Chondrocyte (in vitro differentiated cells): ENCODE results near the gene COASY. TPM values are rescaled to one million over a fixed set of nuclear protein-coding genes. Genes with fewer than 3 reads are reported as not detected.

ENCODE experiments used
- DNase-seq: peaks from one replicate; pipeline ENCODE4 v3.0.0; 2021; ENCODE audit warnings: mixed read lengths, low spot score
- H3K27ac Mint-ChIP-seq: one replicate; pipeline ENCODE4 v1.8.0; 2021; ENCODE audit warnings: mild to moderate bottlenecking, moderate library complexity, mixed read lengths; ENCODE audit not compliant: unreplicated experiment
- H3K27me3 Mint-ChIP-seq: 2 replicates; pipeline ENCODE4 v1.8.0; 2021; ENCODE audit warnings: low read depth, mixed read lengths
- H3K36me3 Mint-ChIP-seq: 2 replicates; pipeline ENCODE4 v1.8.0; 2021; ENCODE audit warnings: low read depth, mixed read lengths
- H3K4me1 Mint-ChIP-seq: 2 replicates; pipeline ENCODE4 v1.8.0; 2021; ENCODE audit warnings: low read depth, mild to moderate bottlenecking, mixed read lengths
- H3K4me3 Mint-ChIP-seq: one replicate; pipeline ENCODE4 v1.8.0; 2021; ENCODE audit warnings: mild to moderate bottlenecking, moderate library complexity, mixed read lengths; ENCODE audit not compliant: unreplicated experiment
- H3K9me3 Mint-ChIP-seq: 2 replicates; pipeline ENCODE4 v1.8.0; 2021; ENCODE audit warnings: low read depth, mixed read lengths
- total RNA-seq: library from RNA; stranded (reverse); gene quantifications from 3 replicates; pipeline ENCODE4 v1.2.1, GENCODE V29; 2021
- TF ChIP-seq, protein P1 (sequence below): fragments of 200-600 bp; sonication (generic); IDR thresholded peaks from 2 replicates; pipeline ENCODE4 v1.5.0; 2021; ENCODE audit warnings: antibody characterized with exemption, mild to moderate bottlenecking, moderate library complexity

Gene COASY
- total RNA-seq, 1 donor from 2014 or later = 31.2 TPM

DNA sequence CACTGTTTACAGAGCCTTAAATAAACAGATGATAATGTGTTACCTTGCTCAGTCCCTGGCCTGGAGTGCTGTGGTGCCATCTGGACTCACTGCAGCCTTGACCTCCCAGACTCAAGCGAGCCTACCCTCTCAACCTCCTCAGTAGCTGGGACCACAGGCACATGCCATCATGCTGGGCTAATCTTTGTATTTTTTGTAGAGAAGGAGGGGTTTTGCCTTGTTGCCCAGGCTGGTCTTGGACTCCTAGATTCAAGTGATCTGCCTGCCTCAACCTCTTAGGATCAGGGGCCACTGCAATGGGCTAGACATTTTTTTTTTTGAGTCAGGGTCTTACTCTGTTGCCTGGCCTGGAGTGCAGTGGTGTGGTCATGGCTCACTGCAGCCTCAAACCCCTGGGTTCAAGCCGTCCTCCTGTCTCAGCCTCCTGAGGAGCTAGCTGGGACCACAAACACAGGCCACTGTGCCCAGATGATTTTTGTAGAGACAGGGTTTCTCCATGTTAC, 30.9 kb upstream of the COASY start:
- H3K9me3 Mint-ChIP-seq = no peaks in the 10 kb centered on the region
- H3K4me1 Mint-ChIP-seq = peaks cover 30% of the 10 kb centered on the region
- H3K4me3 Mint-ChIP-seq = no peak overlapping the region
- H3K27ac Mint-ChIP-seq = no peak overlapping the region
- H3K27me3 Mint-ChIP-seq = no peaks in the 10 kb centered on the region
- TF ChIP-seq, protein P1, sequence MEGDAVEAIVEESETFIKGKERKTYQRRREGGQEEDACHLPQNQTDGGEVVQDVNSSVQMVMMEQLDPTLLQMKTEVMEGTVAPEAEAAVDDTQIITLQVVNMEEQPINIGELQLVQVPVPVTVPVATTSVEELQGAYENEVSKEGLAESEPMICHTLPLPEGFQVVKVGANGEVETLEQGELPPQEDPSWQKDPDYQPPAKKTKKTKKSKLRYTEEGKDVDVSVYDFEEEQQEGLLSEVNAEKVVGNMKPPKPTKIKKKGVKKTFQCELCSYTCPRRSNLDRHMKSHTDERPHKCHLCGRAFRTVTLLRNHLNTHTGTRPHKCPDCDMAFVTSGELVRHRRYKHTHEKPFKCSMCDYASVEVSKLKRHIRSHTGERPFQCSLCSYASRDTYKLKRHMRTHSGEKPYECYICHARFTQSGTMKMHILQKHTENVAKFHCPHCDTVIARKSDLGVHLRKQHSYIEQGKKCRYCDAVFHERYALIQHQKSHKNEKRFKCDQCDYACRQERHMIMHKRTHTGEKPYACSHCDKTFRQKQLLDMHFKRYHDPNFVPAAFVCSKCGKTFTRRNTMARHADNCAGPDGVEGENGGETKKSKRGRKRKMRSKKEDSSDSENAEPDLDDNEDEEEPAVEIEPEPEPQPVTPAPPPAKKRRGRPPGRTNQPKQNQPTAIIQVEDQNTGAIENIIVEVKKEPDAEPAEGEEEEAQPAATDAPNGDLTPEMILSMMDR = no peak
- DNase-seq = no peak
- H3K36me3 Mint-ChIP-seq = no peaks in the 10 kb centered on the region

DNA sequence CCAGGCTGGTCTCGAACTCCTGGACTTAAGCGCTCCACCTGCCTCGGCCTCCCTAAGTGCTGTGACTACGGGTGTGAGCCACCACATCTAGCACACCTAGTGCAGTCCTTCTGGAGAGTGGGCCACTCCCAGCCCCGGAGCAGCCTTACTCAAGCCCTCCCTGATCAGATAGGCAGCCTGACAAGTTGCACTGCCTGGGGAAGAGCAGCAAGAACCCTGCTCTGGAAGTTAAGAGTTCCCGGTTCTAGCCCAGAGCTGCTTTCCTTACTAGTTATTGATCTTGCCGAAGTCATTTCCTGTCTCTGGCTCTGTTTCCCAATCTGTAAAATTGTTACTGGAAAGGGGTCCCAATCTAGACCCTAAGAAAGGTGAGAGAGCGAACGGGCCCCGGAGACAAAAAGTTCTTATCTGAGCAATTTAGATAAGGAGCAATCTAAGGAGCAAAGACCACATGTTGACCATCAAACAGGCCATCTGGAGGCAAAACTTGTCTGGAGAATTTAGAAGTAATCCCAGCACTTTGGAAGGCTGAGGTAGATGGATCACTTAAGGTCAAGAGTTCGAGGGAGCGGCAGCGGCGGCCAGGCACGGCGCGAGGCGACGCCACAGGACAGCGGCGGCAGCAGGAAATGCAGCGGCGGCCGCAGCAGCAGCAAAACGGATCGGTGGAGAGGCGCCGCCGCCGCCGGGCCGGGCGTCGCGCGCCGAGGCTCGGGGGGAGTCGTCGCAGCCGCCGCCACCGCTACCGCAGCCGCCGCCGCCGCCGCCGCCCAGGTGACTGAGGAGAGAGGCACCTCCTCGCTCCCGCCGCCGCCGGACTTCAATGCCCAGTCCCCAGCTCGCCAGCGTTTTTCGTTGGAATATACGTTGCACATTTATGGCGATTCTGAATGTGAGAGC, 30.2 kb upstream of the COASY start:
- Mint-ChIP-seq H3K4me3 (peak overlapping the region; percentile 65), H3K27me3 (no peaks in the 10 kb centered on the region), H3K36me3 (no peaks in the 10 kb centered on the region), H3K4me1 (peaks cover 28% of the 10 kb centered on the region), H3K27ac (peak overlapping the region; percentile 81), H3K9me3 (no peaks in the 10 kb centered on the region)
- no peak for DNase-seq
- TF ChIP-seq, protein P1 = peak; percentile 72

DNA sequence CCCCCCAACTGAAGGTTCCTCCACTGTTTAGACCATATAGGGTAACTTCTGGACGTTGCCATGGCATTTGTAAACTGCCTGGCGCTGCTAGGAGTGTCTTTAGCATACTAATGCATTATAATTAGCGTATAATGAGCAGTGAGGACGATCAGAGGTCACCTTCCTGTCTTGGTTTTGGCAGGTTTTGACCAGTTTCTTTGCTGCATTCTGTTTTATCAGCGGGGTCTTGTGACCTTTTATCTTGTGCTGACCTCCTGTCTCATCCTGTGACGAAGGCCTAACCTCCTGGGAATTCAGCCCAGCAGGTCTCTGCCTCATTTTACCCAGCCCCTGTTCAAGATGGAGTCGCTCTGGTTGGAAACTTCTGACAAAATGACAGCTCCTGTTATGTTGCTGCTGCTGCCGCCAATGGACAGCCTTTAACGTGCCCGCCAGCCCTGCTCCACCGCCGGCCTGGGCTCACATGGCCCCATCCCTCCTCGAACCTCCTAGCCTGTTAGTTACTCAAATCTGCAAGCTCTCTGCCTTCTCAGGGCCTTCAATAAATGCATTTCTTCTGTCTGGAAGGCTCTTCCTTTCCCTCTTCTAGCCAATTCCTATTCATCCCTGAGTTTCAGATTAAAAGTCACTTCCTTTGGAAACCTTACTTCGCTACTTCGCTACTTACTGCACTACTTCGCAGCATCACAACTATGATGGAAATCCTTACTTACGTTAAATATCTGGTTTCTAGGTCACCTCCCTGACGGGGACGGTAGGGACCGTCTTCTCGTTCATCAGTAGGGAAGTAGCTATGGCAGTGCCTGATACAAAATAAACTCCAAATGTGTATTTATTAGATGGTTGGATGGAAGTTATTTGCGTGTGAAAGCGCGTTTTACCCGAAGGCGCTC, 26.5 kb upstream of the COASY start:
- no peaks in the 10 kb centered on the region for H3K9me3 Mint-ChIP-seq
- H3K4me3 Mint-ChIP-seq = peak overlapping the region; percentile 71
- H3K4me1 Mint-ChIP-seq = peaks cover 35% of the 10 kb centered on the region
- TF ChIP-seq, protein P1 = no peak
- H3K27me3 Mint-ChIP-seq = no peaks in the 10 kb centered on the region
- no peak for DNase-seq
- H3K36me3 Mint-ChIP-seq = peaks cover 10% of the 10 kb centered on the region
- peak overlapping the region; percentile 99 for H3K27ac Mint-ChIP-seq

DNA sequence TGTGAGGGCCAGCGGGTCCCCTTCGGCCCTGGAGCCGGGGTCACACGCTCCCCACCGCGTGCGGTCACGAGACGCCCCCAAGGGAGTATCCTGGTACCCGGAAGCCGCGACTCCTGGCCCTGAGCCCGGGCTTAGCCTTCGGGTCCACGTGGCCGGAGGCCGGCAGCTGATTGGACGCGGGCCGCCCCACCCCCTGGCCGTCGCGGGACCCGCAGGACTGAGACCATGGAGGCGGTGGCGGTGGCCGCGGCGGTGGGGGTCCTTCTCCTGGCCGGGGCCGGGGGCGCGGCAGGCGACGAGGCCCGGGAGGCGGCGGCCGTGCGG, 25.9 kb upstream of the COASY start, which contains the start of gene NAGLU:
Gene NAGLU, plus strand, starts transcription at position 194 of the 324 bp plus-strand sequence. Its CDS starts 32 bp downstream, at position 226.
- DNase-seq = no peak
- H3K9me3 Mint-ChIP-seq = no peaks in the 10 kb centered on the region
- H3K36me3 Mint-ChIP-seq = peaks cover 12% of the 10 kb centered on the region
- H3K27ac Mint-ChIP-seq = peak within 1 kb of the TSS; percentile 99
- H3K4me1 Mint-ChIP-seq = peaks cover 34% of the 10 kb centered on the region
- H3K4me3 Mint-ChIP-seq = peak within 1 kb of the TSS; percentile 85
- TF ChIP-seq, protein P1 = no peak
- no peaks in the 10 kb centered on the region for H3K27me3 Mint-ChIP-seq
